Right lobe of liver (tissue), 4 donors: Measurements from ENCODE around the gene TLDC2.
"Not testable (repeated sequence)": the region's sequence is repeated elsewhere in the genome, so short reads cannot be mapped to it uniquely, and the experiment has no call there.

ENCODE experiments used
- POLR2A ChIP-seq: fragments of 450-650 bp; IDR thresholded peaks from one replicate; pipeline ENCODE4 v1.6.1; 2017; ENCODE audit warnings: antibody characterized with exemption, mild to moderate bottlenecking
- TF ChIP-seq, protein P1 (sequence below), 4 donors: fragments of 200-600 bp in 3 of 4; fragments of 450-650 bp in 1 of 4; IDR thresholded peaks; one replicate each; pipeline versions ENCODE4 v1.5.1 to v1.8.0; 2016 to 2022; ENCODE audit warnings: antibody characterized with exemption in 4 of 4, mild to moderate bottlenecking in 2 of 4
- donor health status: DM: no; HTN: no; CAD: no.
- donor health status: DM: no; HTN: no; CAD: no.
- donor health status: DM: no; HTN: yes; CAD: no.

DNA sequence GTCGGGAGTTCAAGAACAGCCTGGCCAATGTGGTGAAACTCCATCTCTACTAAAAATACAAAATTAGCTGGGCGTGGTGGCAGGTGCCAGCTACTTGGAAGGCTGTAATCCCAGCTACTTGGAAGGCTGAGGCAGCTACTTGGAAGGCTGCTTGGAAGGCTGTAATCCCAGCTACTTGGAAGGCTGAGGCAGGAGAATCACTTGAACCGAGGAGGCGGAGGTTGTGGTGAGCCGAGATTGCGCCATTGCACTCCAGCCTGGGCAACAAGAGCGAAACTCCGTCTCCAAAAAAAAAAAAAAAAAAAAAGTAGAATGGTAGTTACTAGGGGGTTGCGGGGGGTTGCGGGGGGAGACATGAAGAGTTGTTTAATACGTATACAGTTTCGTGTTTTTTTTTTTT lies 56.1 kb downstream of the TLDC2 start:
- TF ChIP-seq, protein P1, sequence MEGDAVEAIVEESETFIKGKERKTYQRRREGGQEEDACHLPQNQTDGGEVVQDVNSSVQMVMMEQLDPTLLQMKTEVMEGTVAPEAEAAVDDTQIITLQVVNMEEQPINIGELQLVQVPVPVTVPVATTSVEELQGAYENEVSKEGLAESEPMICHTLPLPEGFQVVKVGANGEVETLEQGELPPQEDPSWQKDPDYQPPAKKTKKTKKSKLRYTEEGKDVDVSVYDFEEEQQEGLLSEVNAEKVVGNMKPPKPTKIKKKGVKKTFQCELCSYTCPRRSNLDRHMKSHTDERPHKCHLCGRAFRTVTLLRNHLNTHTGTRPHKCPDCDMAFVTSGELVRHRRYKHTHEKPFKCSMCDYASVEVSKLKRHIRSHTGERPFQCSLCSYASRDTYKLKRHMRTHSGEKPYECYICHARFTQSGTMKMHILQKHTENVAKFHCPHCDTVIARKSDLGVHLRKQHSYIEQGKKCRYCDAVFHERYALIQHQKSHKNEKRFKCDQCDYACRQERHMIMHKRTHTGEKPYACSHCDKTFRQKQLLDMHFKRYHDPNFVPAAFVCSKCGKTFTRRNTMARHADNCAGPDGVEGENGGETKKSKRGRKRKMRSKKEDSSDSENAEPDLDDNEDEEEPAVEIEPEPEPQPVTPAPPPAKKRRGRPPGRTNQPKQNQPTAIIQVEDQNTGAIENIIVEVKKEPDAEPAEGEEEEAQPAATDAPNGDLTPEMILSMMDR (IDR thresholded peaks at IDR 0.05): not testable (repeated sequence)
- TF ChIP-seq POLR2A: not testable (repeated sequence)
